IMR-90 (cell line): Measurements from ENCODE around the gene PLD3.

Source experiments
- BHLHE40 ChIP-seq: fragments of 150-350 bp; IDR thresholded peaks from 2 replicates; pipeline ENCODE4 v1.6.1; 2016; ENCODE audit warnings: mild to moderate bottlenecking, low read depth, low read length
- CHD1 ChIP-seq: IDR thresholded peaks from 2 replicates; pipeline ENCODE4 v1.6.1; 2012; ENCODE audit warnings: low read depth, low read length, improper control_type of control experiment
- CTCF ChIP-seq: conservative IDR thresholded peaks from 2 replicates; pipeline ENCODE4 v1.5.1; 2012; ENCODE audit warnings: mild to moderate bottlenecking, low read depth, low read length, improper control_type of control experiment
- ELK1 ChIP-seq: fragments of 150-350 bp; IDR thresholded peaks from 2 replicates; pipeline ENCODE4 v1.6.1; 2016; ENCODE audit warnings: low read depth, mild to moderate bottlenecking, low read length, moderate library complexity, borderline replicate concordance
- NFE2L2 ChIP-seq: fragments of 150-350 bp; IDR thresholded peaks from 2 replicates; pipeline ENCODE4 v1.6.1; 2016; ENCODE audit warnings: low read depth, mild to moderate bottlenecking, low read length
- POLR2A ChIP-seq: IDR thresholded peaks from 2 replicates; pipeline ENCODE4 v1.6.1; 2012; ENCODE audit warnings: mild to moderate bottlenecking, low read depth, low read length

- no peak for TF ChIP-seq CTCF
- no peak for TF ChIP-seq NFE2L2
- TF ChIP-seq POLR2A = no peak
- no peak for TF ChIP-seq ELK1
- no peak for TF ChIP-seq BHLHE40
- no peak for TF ChIP-seq CHD1
Observed at GRCh38 chr19:40313229-40313983, 35.1 kb upstream of the PLD3 start.
